ENCODE measurements around the gene MECR.

- TF ChIP-seq CTCF (IDR thresholded peaks at IDR 0.05; ENCODE audit: low read depth, low read length, poor library complexity, severe bottlenecking) (no peak), EZH2phosphoT487 (IDR thresholded peaks at IDR 0.05; ENCODE audit: borderline replicate concordance, low read length) (no peak)
Observed at GRCh38 chr1:29218223-29218622, 12.5 kb downstream of the MECR start.
